Inferior parietal cortex (tissue), 1 donor: ENCODE data around the gene ALDH16A1.
"Not testable (repeated sequence)": the region's sequence is repeated elsewhere in the genome, so short reads cannot be mapped to it uniquely, and the experiment has no call there.

Experiments
- DNase-seq: peaks from one replicate; pipeline ENCODE4 v3.0.0-alpha.2; 2016; ENCODE audit errors: extremely low spot score

ALDH16A1 gene

DNA sequence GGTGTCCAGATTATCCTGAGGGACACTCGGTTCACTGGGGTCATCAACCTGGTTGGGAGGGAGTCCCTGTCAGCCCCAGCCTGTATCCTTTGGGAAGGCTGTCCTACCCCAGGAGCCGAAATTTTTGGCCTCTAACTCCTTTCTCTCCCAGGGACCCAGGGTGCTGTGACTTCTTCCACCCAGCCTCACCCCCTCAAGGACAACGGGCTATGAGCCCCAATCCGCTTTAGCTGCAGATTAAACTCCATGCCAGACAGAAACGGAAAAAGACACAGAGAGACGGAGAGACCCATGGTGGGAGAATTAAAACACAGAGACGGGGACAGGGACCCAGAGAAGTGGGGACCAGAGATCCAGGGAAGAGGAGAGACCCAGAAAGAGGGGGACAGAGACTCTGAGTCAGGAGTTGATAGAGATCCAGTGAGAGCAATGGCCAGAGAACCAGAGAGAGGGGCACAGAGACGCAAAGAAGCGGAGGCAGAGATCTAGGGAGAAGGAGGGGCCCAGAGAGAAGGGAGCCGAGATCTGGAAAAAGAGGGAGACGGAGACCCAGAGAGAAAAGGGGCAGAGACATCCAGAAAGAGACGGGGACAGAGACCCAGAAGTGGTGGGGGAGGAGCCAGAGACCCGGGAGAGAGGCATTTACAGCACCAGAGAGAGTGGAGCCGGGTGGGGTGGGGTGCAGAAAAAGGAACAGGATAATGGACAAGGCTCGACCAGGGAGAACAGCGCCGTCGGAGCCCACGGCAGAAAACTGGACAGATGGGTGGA lies 12.4 kb upstream of the ALDH16A1 start:
- no peak for DNase-seq

DNA sequence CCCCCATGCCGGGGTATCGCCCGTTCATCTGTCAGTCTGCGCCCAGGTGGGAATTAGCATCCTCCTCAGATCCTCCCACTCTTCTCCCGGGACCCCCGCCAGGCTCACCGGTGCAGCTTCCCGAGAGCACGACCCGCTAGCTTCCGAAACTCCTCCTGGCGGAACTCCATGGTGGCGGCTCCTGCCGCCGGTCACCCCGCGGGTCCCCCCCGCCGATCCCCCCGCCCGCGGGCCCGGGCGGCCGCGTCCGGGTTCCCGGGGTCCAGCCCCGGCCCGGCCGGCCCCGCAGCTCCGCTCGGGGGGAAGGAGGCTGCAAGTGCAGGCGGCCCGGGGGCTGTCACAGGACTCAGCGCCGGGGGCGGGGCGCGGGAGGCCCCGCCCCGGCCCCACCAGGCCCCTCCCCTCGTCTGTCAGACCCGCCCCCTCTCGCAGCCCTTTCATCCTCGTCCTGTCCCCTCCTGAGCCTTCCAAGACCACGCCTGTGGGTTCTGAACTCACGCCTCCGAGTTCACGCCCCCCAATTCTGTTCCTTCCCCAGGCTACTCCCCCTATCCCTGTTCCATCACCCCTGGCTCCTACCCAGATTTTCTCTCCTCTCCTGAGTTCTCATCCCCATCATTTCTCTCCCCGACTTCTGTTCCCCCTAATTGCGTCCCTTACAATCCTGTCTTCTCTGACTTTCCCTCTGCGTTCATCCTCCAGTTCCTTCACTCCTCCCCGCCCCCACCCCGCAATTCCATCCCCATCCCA lies 11.6 kb upstream of the ALDH16A1 start, which contains the start of gene SLC17A7:
Gene SLC17A7 (minus strand): TSS at position 318 of the 750 bp plus-strand sequence. CDS start 148 bp downstream, at position 170.
- DNase-seq: no peak

DNA sequence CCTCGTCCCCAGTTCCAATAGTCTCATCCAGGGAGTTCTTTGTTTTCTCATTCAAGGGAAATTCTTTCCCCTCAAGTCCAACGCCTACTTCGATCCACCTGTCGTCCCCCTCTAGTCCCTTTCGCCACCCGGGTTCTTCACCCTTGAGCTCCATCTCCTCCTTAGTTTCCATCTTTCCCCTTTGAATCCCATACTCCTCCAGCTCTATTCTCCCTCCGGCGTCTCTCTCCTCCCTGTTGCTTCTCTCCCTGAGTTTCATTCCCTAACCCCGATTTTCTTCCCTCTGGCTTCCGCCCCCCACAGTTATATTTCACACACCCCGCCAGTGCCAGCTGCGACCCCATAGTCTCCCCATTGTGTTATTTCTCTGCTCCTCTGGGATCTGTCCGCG lies 11.1 kb upstream of the ALDH16A1 start:
- no peak for DNase-seq

DNA sequence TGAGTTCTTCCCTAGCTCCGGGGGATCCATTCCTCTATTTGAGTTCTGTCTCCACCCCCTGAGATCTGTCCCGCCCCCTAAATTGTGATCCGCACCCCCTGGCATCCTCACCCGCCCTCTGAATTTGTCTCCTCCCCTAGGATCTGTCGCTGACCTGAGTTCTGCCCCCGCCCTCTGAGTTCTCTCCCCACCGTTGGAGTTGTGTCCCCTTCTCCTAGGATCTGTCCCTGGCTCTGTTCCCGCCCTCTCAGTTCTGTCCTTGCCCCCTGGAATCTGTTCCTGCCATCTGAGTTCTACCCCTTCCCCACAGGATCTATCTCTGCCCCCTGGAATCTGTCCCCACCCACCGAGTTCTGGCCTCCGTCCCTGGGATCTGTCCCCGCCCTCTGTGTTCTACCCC lies 10.7 kb upstream of the ALDH16A1 start:
- no peak for DNase-seq

DNA sequence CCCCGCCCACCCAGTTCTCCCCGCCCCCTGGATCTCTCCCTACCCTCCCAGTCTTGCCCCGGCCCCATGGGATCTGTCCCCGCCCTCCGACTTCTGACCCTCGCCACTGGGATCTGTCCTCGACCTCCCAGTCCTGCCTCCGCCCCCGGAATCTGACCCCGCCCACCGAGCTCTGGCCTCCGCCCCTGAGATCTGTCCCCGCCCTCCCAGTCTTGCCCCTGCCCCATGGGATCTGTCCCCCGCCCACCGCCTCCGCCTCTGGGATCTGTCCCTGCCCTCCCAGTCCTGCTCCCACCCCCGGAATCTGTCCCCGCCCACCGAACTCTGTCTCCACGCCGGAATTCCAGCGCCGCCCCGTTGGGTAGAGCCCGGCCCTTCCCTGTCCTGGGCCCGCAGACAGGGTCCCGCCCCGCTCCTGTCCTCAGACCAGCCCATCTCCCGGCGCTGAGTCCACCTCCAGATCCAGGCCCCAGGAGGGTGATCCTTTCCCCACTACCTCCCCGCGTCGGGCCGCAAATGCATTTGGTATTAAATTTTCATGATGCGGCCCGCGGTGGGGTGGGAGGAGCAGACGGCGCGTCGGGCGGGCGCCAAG lies 10.2 kb upstream of the ALDH16A1 start:
- no peak for DNase-seq

DNA sequence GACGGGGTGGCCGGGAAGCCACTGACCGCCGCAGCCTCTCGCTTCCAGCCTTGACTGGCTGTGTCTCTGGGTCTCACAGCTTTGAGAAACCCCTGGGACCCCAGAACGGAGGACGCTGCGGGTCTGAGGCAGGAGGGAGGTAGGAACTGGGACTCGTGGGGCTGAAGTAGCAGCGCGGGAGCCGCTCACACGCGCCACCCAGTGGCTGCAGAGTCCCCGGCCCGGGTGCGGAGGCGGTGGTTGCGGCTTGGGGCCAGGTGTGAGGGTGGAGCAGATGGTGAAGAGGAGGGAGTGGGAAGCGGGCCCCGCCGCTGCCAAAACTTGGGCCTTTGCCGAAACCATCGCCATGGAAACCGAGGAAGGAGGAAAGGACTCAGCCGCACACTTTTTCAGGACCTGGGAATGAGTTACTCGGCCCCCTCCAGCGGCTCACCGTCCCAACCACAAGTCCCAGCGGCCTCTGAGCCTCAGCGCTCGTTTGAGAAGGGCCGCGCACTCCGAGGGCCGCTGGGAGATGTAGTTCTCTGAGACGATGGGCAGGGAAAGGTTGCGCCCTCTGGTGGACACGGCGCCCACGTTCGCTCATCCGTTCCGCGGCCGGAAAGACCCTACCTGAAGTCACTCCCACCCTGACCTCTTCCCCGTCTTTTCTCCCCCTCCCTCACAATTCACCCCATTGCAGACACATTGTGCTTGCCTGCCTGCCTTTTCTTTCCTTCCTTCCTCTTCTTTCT lies 9.5 kb upstream of the ALDH16A1 start:
- peak; percentile 93 for DNase-seq

DNA sequence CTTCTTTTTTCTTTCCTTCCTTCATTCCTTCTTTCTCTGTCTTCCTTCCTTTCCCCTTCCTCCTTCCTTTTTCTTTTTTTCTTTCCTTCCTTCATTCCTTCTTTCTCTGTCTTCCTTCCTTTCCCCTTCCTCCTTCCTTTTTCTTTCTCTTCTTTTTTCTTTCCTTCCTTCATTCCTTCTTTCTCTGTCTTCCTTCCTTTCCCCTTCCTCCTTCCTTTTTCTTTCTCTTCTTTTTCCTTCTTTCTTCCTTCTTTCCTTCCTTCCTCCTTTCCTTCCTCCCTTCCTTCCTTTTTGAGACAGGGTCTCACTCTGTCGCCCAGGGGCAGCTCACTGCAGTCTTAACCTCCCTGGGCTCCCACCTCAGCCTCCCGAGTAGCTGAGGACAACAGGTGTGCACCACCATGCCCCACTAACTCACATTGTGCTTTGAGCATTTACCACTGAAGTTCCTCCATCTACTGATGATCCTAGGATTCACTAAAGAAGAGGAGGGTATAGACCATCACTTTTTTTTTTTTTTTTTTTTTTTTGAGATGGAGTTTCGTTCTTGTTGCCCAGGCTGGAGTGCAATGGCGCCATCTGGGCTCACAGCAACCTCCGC lies 8.8 kb upstream of the ALDH16A1 start:
- not testable (repeated sequence) for DNase-seq

DNA sequence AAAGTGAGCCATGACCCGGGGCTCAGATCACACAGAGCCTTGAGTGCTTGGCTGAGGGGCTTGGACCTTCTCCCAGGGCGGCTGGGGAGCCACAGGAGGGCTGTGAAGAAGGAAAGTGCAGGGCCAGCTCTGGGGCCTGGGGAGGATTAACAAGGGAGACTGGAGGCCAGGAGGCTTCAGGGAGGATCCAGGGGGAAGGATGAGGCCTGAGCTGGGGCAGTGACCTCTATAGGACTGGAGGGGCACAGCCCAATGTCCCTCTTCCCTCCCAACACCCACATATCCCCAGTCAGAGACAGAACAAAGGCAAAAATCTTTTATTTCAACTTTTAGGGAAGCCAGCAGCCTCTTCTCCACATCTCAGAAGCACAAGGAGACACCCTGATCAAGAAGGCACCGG lies 7.0 kb upstream of the ALDH16A1 start:
- DNase-seq: no peak

DNA sequence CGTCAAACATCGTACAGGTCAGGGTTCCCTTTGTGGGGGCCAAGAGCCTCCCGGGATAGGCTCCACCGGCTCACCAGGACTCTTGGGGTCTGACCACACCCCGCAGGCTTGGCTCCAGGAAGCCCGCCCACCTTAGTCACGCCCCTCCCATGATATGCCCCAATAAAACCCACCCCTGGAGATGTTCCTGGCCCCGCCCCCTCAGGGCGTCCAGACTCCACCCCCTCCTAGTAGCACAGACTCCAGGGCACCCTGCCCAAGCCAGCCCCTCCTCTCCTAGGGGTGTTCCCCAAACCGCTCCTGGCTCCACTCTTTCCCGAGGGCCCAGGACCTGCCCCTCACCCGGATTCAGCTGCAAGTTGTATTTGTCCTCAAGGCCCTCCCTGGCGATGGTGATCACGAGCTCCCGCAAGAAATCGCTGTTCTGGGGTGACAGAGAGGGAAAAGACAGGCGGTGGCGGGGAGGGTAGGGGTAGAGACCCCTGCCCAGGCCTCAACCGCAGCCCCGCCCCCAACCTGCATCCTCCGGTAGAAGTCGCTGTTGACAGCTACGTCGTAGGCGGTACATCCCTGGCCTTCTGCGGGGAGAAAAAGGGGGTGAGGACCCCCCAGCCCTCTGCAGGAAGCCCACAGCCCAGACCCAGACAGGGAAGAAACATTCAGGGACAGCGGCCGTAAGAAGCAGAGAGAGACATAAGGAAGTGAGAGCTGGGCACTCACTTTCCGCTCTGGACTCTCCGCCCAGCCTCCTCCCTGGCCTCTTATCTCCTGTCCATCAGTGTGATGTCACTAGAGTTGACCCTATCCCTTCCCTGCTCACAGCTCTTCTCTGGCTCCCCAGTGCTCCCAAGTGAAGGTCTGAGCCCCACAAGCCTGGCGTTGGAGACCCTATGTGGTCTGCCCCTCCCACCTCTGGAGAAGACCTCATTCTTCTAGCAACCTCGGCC lies 5.3 kb upstream of the ALDH16A1 start:
- DNase-seq: no peak

DNA sequence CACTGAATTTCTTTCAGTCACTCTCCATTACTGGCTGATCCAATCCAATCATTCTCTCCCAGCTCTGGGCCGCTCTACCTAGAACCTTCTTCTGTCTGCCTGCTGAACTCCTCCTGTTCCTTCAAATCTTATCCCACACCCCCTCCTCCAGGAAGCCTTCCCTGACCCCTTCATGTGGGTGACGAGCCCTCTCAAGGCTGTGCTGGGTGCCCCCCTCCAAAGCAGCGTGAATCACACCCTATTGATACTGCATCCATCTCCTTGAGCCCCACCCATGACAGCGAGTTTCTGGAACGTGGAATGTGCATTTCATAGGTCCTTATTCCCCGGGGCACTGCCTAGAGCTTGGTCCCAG lies 4.6 kb upstream of the ALDH16A1 start:
- DNase-seq: no peak

DNA sequence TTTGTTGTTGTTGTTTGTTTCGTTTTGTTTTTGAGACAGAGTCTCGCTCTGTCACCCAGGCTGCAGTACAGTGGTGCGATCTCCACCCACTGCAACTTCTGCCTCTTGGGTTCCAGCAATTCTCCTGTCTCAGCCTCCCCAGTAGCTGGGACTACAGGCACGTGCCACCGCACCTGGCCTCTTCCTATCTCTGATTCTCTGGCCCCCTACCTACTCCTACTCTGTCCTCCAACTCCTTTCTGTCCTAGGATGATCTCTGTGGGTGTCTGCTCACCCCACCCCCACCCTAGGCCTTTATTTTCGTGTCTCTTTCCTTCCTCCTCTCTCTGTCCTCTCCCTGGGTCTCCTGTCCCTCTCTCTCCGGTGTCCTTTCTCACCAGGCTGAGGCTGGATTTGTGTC lies 2.6 kb upstream of the ALDH16A1 start:
- no peak for DNase-seq

DNA sequence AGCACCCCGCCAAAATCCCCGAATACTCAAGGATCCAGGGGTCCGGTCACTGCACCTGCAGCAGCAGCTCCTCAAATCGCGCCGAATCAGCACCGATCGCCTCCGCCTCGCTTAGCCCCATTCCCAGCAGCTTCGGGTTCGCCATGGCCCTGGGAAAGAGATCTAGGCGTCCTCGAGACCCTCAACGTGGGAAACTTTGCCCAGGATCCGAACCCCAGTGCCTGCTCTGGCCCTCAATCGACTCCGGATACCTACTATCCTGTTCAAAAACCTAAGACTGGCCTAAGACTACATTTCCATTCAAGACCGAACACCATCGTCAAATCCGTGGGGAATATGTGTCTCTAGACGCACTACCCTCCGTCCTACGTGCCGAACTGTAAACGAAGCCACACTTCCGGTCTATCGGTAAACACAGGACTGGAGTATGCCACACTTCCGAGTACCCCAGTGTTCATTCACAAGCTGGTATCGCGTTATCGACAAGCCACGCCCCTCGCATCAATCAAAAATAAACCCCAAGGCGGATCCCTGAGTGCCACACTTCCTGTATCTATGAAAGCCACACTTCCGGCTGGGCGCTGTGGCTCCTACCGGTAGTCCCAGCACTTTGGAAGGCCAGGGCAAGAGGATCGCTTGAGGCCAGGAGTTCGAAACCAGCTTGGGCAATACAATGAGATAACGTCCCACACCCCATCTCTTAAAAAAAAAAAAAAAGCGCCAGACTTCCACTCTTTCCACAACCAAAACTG lies 1.4 kb upstream of the ALDH16A1 start, which contains the start of gene PIH1D1:
Gene PIH1D1 (minus strand): TSS at position 385 of the 752 bp plus-strand sequence. CDS start 240 bp downstream, at position 145.
- DNase-seq: peak; percentile 99

DNA sequence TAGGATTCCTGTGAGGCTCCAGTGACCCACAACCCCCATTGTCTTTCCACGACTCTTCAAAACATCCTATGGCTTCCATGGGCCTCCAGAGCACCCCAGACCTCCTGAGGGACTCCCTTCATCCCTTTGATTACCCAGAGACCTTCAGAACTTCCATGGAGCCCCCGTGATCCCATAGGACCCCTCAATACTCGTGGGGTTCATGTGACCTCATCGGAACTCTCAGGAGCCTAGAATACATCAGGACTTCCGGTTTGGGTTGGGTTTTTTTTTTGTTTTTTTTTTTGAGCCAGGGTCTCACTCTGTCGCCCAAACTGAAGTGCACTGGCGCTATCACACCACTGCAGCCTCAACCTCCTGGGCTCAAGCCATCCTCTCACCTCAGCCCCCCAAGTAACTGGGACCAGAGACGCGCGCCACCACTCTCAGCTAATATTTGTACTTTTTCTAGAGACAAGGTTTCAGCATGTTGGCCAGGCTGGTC lies 774 bp downstream of the ALDH16A1 start:
- no peak for DNase-seq

DNA sequence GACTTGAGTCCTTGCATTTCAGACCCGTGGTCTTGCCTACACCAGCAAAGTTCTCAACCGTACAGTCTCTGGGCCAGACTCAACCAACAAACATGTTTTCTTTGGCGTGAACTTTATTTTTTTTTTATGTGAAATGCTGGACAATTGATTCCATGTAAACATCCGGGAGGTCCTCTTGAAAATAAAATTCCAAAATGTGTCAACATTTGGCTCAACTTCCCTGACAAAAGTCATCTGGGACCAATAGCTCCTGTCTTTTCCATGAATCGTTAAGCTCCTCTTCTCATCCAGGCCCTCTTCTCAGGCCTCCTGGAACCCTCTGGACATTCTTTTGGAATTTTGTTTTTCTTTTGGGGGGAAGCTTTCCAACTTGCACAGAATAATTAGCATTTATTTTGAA lies 2.7 kb downstream of the ALDH16A1 start:
- DNase-seq: no peak

DNA sequence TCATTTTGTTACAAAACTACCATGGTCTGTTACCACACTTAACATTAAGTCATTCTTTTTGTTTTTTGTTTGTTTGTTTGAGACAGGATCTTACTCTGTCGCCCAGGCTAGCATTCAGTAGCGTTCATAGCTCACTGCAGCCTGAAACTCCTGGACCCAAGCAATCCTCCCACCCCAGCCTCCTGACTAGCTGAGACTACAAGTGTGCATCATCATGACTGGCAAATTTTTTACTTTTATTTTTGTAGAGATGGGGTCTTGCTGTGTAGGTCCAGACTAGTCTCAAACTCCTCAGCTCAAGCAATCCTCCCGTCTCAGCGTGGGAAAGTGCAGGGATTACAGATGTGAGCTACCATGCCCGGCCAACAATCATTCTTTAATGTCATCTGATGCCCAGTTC lies 3.3 kb downstream of the ALDH16A1 start:
- DNase-seq: no peak

DNA sequence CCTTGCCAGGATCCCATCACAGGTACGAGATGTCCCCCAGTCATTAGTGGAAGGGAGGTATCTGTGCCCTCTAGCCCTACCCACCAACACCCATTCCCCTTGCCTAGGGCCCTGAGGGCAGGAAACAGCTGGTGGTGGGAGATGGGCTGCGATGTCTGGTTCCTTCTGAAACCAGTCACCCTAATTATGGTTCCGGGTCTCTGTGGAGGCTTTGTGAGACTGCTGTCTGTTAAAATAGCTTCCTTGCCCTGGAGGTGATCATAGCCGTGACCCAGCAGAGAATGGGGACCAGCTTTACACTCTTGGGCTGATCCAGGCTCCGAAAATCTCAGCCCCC lies 5.5 kb downstream of the ALDH16A1 start:
- no peak for DNase-seq

DNA sequence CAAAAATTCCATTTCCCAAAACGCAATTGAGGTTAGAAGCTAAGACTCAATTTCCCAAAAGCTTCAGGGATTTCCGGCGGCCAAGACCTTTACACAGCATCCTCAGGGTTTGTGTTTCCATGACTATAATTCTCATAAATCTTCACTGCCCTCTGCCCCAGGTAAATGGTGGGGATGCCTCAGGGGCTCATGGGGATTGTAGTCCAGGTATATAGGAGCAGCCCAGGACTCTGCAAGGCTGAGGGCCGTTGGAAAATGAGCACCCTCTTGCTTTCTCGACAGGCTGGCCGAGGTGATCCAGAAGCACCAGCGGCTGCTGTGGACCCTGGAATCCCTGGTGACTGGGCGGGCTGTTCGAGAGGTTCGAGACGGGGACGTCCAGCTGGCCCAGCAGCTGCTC lies 6.4 kb downstream of the ALDH16A1 start:
- no peak for DNase-seq

DNA sequence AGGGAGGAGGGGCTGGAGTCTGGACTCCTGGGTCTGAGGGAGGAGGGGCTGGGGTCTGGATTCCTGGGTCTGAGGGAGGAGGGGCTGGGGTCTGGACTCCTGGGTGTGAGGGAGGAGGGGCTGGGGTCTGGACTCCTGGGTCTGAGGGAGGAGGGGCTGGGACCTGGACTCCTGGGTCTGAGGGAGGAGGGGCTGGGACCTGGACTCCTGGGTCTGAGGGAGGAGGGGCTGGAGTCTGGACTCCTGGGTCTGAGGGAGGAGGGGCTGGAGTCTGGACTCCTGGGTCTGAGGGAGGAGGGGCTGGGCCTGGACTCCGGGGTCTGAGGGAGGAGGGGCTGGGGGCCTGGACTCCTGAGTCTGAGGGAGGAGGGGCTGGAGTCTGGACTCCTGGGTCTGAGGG lies 8.1 kb downstream of the ALDH16A1 start:
- not testable (repeated sequence) for DNase-seq

DNA sequence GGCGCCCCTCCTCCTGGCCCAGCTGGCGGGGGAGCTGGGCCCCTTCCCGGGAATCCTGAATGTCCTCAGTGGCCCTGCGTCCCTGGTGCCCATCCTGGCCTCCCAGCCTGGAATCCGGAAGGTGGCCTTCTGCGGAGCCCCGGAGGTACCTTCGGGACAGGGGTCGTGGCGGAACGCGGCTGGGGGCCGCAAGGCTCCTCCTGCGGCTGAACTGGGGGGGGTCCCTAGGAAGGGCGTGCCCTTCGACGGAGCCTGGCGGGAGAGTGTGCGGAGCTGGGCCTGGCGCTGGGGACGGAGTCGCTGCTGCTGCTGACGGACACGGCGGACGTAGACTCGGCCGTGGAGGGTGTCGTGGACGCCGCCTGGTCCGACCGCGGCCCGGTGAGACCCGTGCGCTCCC lies 8.6 kb downstream of the ALDH16A1 start:
- no peak for DNase-seq

DNA sequence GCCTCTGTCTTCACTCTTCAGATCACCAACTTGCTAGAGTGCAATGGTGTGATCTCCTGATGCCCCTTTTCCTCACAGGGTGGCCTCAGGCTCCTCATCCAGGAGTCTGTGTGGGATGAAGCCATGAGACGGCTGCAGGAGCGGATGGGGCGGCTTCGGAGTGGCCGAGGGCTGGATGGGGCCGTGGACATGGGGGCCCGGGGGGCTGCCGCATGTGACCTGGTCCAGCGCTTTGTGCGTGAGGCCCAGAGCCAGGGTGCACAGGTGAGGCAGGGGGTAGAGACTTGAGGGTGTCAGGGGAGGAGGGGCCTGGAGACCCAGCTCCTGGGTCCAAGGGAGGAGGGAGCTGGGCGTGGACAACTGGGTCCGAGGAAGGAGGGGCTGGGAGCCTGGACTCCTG lies 9.5 kb downstream of the ALDH16A1 start:
- no peak for DNase-seq
